Heart left ventricle (tissue), 16 donors: ENCODE measurements around the gene CEP112. TPM values are rescaled to one million over a fixed set of nuclear protein-coding genes. Genes with fewer than 3 reads are reported as not detected.
"Not testable (repeated sequence)": the region's sequence is repeated elsewhere in the genome, so short reads cannot be mapped to it uniquely, and the experiment has no call there.

Source experiments
- ATAC-seq, 4 donors: fragments of 200-7000 bp; cut with Tn5 transposase; one replicate each; pipeline ENCODE4 v1.9.1; 2020 to 2022; ENCODE audit warnings: moderate library complexity in 4 of 4, mild to moderate bottlenecking in 3 of 4, moderate number of reproducible peaks in 1 of 4
- DNase-seq, 5 donors: peaks; one replicate each; pipeline ENCODE4 v3.0.0-alpha.2; 2020
- H3K27ac ChIP-seq, 12 donors: fragments of 200-600 bp; sonication (generic) in 4 of 12; one replicate each; pipeline versions ENCODE4 v1.5.0 to v1.8.0; 2016 to 2022; ENCODE audit warnings: mild to moderate bottlenecking in 2 of 12
- H3K27me3 ChIP-seq, 9 donors: fragments of 200-600 bp; sonication (generic) in 2 of 9; one replicate each; pipeline versions ENCODE4 v1.5.1 to v1.8.0; 2016 to 2022; ENCODE audit warnings: mild to moderate bottlenecking in 3 of 9
- H3K36me3 ChIP-seq, 9 donors: fragments of 200-600 bp; sonication (generic) in 2 of 9; one replicate each; pipeline versions ENCODE4 v1.5.0 to v1.8.0; 2018 to 2022; ENCODE audit warnings: mild to moderate bottlenecking in 2 of 9
- H3K4me1 ChIP-seq, 12 donors: fragments of 200-600 bp; sonication (generic) in 4 of 12; one replicate each; pipeline versions ENCODE4 v1.5.0 to v1.8.0; 2016 to 2022; ENCODE audit warnings: mild to moderate bottlenecking in 3 of 12
- H3K4me3 ChIP-seq, 12 donors: fragments of 200-600 bp; sonication (generic) in 4 of 12; one replicate each; pipeline versions ENCODE4 v1.5.0 to v1.8.0; 2017 to 2022; ENCODE audit warnings: mild to moderate bottlenecking in 9 of 12, moderate library complexity in 4 of 12
- H3K9me3 ChIP-seq, 12 donors: fragments of 200-600 bp; sonication (generic) in 4 of 12; one replicate each; pipeline versions ENCODE4 v1.5.0 to v1.8.0; 2016 to 2022; ENCODE audit warnings: mild to moderate bottlenecking in 1 of 12
- POLR2A ChIP-seq, 2 donors: fragments of 450-650 bp; IDR thresholded peaks; one replicate each; pipeline ENCODE4 v1.6.1; 2017; ENCODE audit warnings: antibody characterized with exemption in 2 of 2, mild to moderate bottlenecking in 2 of 2, moderate library complexity in 2 of 2
- WGBS, 4 donors: extraction: QIAGEN DNeasy Blood & Tissue Kit in 2 of 4; methylation state at CpG; one replicate each; pipeline versions ENCODE4 v1.1.5 to v1.1.7; 2013 to 2018; 5-methylcytosine and 5-hydroxymethylcytosine counted together
- intact Hi-C, 10 donors: fragments of 100-400 bp; cut with DNase I; formaldehyde crosslinking; loops; one replicate each; pipeline versions ENCODE4 v1.11.1 to v1.14.2; 2022
- polyA plus RNA-seq, 2 donors: library from polyadenylated mRNA; stranded (reverse); fragments of 200-250 nt; gene quantifications; one replicate each; pipeline ENCODE4 v1.2.3, GENCODE V29; 2013
- total RNA-seq, 9 donors: library from RNA; depleted of rRNA in 2 of 9; stranded (reverse); fragments of >200 nt in 2 of 9; fragmentation: NEBNext Ultra II Directional in 3 of 9; extraction: Animal tissue kit (Norgen Biotek cat#: 25700) in 3 of 9; gene quantifications; one replicate each; pipeline versions ENCODE4 v1.1.0 to v1.2.4, GENCODE V29; 2016 to 2023
- TF ChIP-seq, protein P1 (sequence below), 12 donors: fragments of 200-600 bp; sonication (generic) in 4 of 12; IDR thresholded peaks; one replicate each; pipeline versions ENCODE4 v1.5.0 to v1.8.0; 2018 to 2022; ENCODE audit warnings: antibody characterized with exemption in 12 of 12, mild to moderate bottlenecking in 5 of 12
- donor health status: ischemic (EF 13 %, LVEDD 7.1; RV severe dilation, severe dysfunction).
- donor health status: healthy with polysubstance abuse.
- donor health status: DM: no; HTN: yes; CAD: no.
- donor health status: DM: no; HTN: no; CAD: no.
- donor health status: ischemic (EF 25% LVEDD 6.9; RV normal size, moderate dysfunction).
- donor health status: ischemic (EF 25% LVEDD 5.7; RV mildly dilated, moderate dysfunction).
- donor health status: healthy.
- donor health status: DM: yes; HTN: yes; CAD: no.
- donor health status: ischemic (EF 35%, LVEDD 5.7; RV mildly dilated, moderate dysfunction).
- donor health status: nonischemic (EF 11% LVEDD 7.7; RV severe dilation, severe dysfunction).
- donor health status: DM: yes; HTN: yes; CAD: no.
- donor health status: PGD.
- donor health status: ischemic (EF 29% LVEDD 5.4; RV normal size, mild dysfunction).
- donor health status: nonischemic (EF 23%, LVEDD 6.1; RV moderate dilation, normal function).

CEP112 gene
- total and polyA plus RNA-seq, 11 donors: 5.5 to 28.3 (median 14.3) TPM

DNA sequence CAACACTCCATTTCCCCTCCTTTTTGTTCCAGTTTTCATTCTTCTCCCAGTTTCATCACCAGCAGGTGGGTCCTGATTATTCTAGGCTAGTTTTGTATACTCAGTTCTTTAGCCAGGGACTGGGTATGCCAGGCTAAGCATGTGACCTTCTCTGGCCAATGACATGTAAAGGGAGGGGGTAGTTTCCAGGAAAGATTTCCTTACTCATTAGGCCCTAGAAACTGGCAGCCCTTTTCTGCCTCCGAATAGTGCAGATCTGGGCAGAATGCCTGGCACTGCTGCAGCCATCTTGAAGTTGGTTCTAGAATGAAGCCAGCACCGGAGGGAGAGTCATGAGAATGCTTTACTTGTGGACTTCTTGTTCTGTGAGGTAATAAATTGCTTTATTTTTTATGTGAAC is 503.6 kb downstream of the CEP112 start:
- ATAC-seq (no peak), DNase-seq (no peak)
- intact Hi-C loops: no loop called here
- TF ChIP-seq, protein P1, sequence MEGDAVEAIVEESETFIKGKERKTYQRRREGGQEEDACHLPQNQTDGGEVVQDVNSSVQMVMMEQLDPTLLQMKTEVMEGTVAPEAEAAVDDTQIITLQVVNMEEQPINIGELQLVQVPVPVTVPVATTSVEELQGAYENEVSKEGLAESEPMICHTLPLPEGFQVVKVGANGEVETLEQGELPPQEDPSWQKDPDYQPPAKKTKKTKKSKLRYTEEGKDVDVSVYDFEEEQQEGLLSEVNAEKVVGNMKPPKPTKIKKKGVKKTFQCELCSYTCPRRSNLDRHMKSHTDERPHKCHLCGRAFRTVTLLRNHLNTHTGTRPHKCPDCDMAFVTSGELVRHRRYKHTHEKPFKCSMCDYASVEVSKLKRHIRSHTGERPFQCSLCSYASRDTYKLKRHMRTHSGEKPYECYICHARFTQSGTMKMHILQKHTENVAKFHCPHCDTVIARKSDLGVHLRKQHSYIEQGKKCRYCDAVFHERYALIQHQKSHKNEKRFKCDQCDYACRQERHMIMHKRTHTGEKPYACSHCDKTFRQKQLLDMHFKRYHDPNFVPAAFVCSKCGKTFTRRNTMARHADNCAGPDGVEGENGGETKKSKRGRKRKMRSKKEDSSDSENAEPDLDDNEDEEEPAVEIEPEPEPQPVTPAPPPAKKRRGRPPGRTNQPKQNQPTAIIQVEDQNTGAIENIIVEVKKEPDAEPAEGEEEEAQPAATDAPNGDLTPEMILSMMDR (IDR thresholded peaks at IDR 0.05): no peak
- TF ChIP-seq POLR2A (IDR thresholded peaks at IDR 0.05): no peak
- no peaks in the 10 kb centered on the region for H3K4me1 ChIP-seq
- 79 to 95% (median 87%) methylated on average over 2 of the region's 2 CpGs for WGBS, 4 donors
- H3K36me3 ChIP-seq: peaks cover 0 to 15% (median 3%) of the 10 kb centered on the region in 9 donors
- no peaks in the 10 kb centered on the region for H3K27me3 ChIP-seq
- no peak overlapping the region for H3K27ac ChIP-seq
- H3K4me3 ChIP-seq: no peak overlapping the region
- H3K9me3 ChIP-seq: no peaks in the 10 kb centered on the region

DNA sequence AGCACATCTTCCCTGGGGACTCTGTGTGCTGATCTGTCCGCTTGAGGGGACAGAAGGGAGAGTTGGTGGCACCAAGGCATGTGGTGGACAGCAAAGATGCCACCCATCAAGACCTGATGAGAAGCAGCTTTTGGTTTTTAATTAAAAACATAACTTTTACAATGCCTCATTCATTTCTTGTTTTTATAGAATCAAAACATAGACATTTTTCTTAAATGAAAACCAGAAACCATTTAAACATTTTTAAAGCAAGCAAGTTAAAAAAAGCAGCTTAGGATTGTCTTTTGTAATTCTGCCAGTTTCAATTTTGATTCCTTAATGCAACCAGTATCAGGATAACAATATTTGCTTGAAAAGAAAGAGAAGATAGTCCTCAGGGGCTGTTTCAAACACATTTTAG is 506.8 kb downstream of the CEP112 start:
- no peak for ATAC-seq

DNA sequence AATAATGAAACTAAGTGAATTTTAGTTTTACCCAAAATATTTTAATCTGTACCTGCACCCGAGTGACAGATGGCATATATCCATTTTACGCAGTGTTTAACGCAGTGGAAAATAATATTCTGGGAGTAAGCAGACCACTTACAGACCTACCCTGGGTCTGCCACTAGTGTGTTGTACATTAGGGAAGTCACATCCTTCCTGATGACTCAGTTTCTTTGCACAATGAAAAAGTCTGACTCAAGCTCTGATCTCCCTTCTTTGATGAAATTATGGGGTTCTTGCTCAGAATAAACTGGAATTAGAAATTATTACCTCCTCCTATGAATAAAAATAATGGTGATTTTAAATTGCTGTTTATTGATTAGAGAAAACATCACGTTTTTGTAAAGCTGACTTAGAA is 507.3 kb downstream of the CEP112 start:
- Histone ChIP-seq H3K4me1 (no peaks in the 10 kb centered on the region), H3K36me3 (peaks cover 0 to 15% (median 3%) of the 10 kb centered on the region in 9 donors), H3K4me3 (no peak overlapping the region), H3K27ac (no peak overlapping the region), H3K27me3 (no peaks in the 10 kb centered on the region), H3K9me3 (no peaks in the 10 kb centered on the region)
- no peak for DNase-seq
- TF ChIP-seq POLR2A (IDR thresholded peaks at IDR 0.05): no peak
- TF ChIP-seq, protein P1 (IDR thresholded peaks at IDR 0.05): no peak
- WGBS, 4 donors: 93% methylated on average over 4 of the region's 4 CpGs
- intact Hi-C loops: no loop called here
- no peak for ATAC-seq

More for the DNA sequence above, 506.8 kb downstream of the CEP112 start:
- Histone ChIP-seq H3K27me3 (no peaks in the 10 kb centered on the region), H3K4me1 (no peaks in the 10 kb centered on the region), H3K4me3 (no peak overlapping the region), H3K36me3 (peaks cover 0 to 15% (median 3%) of the 10 kb centered on the region in 9 donors), H3K27ac (no peak overlapping the region), H3K9me3 (no peaks in the 10 kb centered on the region)
- TF ChIP-seq, protein P1 (IDR thresholded peaks at IDR 0.05): no peak
- TF ChIP-seq POLR2A (IDR thresholded peaks at IDR 0.05): no peak
- intact Hi-C loops: no loop called here
- no peak for DNase-seq
- WGBS, 4 donors: 88 to 100% (median 93%) methylated on average over 1 of the region's 1 CpG

DNA sequence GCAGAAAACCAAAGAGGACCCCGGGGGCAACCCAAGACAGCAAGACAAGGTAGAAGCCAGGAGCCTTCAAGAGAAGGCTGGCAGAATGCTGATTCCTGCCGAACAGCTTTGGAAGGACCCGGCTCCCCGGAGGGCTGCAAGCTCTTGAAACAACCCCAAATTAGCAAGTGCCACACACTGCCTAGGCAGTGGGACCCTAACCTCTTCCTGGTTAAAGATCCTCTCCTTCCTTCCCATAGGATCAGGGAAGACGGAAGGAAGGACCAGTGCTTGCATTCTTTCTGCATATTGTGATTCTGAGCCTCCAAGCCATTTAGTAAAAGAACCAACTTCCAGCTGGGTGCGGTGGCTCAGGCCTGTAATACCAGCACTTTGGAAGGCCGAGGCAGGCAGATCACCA is 508.5 kb downstream of the CEP112 start:
- no peak overlapping the region for H3K4me3 ChIP-seq
- H3K4me1 ChIP-seq: no peaks in the 10 kb centered on the region
- H3K27ac ChIP-seq: no peak overlapping the region
- intact Hi-C loops: no loop called here
- 80 to 86% (median 82%) methylated on average over 7 of the region's 7 CpGs for WGBS, 4 donors
- H3K9me3 ChIP-seq: no peaks in the 10 kb centered on the region
- no peak for TF ChIP-seq POLR2A (IDR thresholded peaks at IDR 0.05)
- TF ChIP-seq, protein P1 (IDR thresholded peaks at IDR 0.05): no peak
- no peak for ATAC-seq
- H3K27me3 ChIP-seq: no peaks in the 10 kb centered on the region
- H3K36me3 ChIP-seq: peaks cover 0 to 8% (median 0%) of the 10 kb centered on the region in 9 donors
- DNase-seq: no peak

DNA sequence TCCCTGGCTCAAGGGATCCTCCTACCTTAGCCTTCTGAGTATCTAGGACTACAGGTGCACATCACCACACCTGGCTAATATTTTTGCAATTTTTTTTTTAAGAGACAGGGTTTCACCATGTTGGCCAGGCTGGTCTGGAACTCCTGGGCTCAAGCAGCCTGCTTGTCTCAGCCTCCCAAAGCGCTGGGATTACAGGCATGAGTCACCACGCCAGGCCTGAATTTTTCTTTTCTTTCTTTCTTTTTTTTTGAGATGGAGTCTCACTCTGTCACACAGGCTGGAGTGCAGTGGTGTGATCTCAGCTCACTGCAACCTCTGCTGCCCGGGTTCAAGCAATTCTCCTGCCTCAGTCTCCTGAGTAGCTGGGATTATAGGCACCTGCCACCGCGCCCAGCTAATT is 510.2 kb downstream of the CEP112 start:
- H3K4me1 ChIP-seq, DNase-seq, H3K27me3 ChIP-seq, H3K27ac ChIP-seq, intact Hi-C loops, H3K36me3 ChIP-seq, ATAC-seq, H3K4me3 ChIP-seq, H3K9me3 ChIP-seq: not testable (repeated sequence)
- WGBS, 4 donors: 77 to 89% (median 83%) methylated on average over 5 of the region's 5 CpGs
